ENCODE measurements around the gene KRTAP13-4.

DNA sequence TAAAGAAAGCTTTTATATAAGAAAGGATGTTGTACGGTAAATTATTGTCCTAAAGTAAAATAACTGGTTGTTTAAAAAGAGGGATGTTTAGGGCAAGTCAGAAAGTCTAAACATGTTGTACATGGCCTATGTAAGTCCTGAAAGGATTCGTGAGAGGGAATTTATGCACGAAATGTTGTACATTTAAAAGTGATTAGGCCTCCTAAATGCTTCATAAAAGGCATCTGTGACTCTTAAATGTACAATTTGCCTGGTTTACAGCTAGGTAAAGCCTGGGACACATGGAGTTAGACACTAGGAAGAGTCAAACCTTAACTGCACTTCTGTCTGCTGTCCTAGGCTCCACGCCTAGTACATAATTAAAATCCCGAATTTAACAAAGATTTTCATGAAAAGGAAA is 14.0 kb upstream of the KRTAP13-4 start:
- TF ChIP-seq, protein P1, sequence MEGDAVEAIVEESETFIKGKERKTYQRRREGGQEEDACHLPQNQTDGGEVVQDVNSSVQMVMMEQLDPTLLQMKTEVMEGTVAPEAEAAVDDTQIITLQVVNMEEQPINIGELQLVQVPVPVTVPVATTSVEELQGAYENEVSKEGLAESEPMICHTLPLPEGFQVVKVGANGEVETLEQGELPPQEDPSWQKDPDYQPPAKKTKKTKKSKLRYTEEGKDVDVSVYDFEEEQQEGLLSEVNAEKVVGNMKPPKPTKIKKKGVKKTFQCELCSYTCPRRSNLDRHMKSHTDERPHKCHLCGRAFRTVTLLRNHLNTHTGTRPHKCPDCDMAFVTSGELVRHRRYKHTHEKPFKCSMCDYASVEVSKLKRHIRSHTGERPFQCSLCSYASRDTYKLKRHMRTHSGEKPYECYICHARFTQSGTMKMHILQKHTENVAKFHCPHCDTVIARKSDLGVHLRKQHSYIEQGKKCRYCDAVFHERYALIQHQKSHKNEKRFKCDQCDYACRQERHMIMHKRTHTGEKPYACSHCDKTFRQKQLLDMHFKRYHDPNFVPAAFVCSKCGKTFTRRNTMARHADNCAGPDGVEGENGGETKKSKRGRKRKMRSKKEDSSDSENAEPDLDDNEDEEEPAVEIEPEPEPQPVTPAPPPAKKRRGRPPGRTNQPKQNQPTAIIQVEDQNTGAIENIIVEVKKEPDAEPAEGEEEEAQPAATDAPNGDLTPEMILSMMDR (conservative IDR thresholded peaks at IDR 0.05 in 1 of 2, IDR thresholded peaks at IDR 0.05 in 1 of 2; ENCODE audit: extremely low read depth in 1 of 2, insufficient read depth in 1 of 2, low read depth in 1 of 2, low read length in 2 of 2): no peak
- TF ChIP-seq EZH2 (IDR thresholded peaks at IDR 0.05; ENCODE audit: borderline replicate concordance, low read length): no peak

Data from mammary epithelial cell (primary cell).